Mesodermal cell (in vitro differentiated cells): ENCODE data around the gene OXCT2.

Source experiments
- H3K27ac ChIP-seq: 2 replicates; pipeline ENCODE4 v1.7.0; 2013; ENCODE audit warnings: mild to moderate bottlenecking, low read depth, low read length, moderate library complexity; ENCODE audit not compliant: severe bottlenecking
- H3K36me3 ChIP-seq: 2 replicates; pipeline ENCODE4 v1.7.1; 2013; ENCODE audit warnings: mild to moderate bottlenecking, low read length, moderate library complexity; ENCODE audit not compliant: control insufficient read depth, insufficient read depth
- H3K4me1 ChIP-seq: one replicate; pipeline ENCODE4 v1.7.1; 2013; ENCODE audit warnings: mild to moderate bottlenecking, low read length; ENCODE audit not compliant: insufficient read depth, control insufficient read depth, poor library complexity, severe bottlenecking
- H3K4me3 ChIP-seq: 2 replicates; pipeline ENCODE4 v1.7.0; 2013; ENCODE audit warnings: low read length, control low read depth, mild to moderate bottlenecking; ENCODE audit not compliant: insufficient read depth, poor library complexity, severe bottlenecking; ENCODE audit errors: extremely low read depth
- H3K9me3 ChIP-seq: 2 replicates; pipeline ENCODE4 v1.7.1; 2013; ENCODE audit warnings: mild to moderate bottlenecking, low read length, moderate library complexity; ENCODE audit not compliant: control insufficient read depth
- WGBS, 2 experiments: methylation state at CpG; one replicate each; pipeline ENCODE4 v1.1.5; 2013; ENCODE audit warnings: missing lambda C conversion rate in 2 of 2; ENCODE audit not compliant: insufficient coverage in 2 of 2; 5-methylcytosine and 5-hydroxymethylcytosine counted together

OXCT2 gene

DNA sequence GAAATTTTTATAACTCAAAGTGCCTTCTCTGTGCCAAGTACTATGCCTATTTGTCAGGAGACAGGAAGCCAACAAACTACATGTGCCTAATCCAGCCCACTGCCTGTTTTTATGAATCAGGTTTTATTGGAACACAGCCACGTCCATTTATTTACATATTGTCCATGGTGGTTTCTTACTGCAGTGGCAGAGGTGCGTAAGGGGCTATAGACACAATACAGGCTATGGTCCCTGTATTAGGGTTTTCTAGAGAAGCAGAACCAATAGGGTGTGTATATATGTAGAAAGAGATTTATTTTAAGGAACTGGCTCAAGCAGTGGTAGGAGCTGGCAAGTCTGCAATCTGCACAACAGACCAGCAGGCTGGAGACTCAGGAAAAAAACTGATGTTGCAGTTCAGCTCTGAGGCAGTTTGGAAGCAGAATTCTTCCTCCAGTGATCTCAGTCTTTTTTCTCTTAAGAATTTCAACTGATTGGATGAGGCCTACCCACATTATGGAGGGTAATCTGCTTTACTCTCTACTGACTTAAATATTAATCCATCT lies 17.1 kb downstream of the OXCT2 start:
- WGBS, 2 experiments: 100% methylated on average over 1 of the region's 2 CpGs; no CpG with 5 or more reads in 1 of the 2 experiments
- Histone ChIP-seq H3K4me3 (no peak overlapping the region), H3K36me3 (peaks cover 84% of the 10 kb centered on the region), H3K27ac (no peak overlapping the region), H3K4me1 (no peaks in the 10 kb centered on the region), H3K9me3 (no peaks in the 10 kb centered on the region)

DNA sequence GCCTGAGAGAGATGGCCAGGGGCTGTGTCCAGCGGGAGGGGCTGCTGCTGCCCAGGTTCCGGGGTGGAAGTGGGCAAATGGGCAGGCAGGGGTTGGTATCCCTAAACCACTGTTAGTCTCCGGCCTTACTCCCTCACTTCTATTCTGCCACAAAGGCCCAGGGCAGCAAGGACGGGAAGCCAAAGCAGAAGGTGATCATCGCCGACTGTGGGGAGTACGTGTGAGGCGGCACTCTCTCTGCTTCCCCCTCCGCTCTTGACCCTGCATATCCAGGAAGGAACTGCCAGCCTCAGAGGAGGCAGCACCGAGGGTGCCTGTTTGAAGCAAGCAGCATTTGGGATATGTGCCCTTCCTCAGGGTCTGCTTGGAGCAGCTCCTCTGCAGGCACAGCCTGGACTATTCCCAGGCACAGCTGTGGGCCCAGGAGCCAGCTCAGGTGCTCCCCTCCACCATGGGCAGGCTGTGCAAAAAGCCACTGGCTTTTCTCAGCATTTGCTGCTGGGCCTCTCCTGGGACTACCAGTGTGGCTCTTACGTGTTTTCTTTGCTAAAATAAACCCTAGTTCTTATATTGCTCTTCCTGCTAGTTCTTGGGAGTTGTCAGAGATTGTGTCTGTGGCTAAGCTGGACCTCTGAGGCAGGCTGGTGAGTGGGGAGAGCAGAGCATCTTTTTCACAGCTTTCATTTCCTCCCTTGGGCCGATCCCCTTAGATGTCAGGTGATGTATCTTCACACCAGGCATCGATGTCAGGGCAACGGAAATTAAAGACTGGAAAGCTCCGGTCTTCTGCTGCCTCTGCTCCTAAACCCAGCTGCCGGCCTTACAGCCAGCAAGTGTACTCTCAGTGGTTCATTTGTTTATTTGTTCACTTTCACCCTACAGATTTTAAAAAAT lies 17.8 kb downstream of the OXCT2 start:
- Histone ChIP-seq H3K4me3 (no peak overlapping the region), H3K4me1 (no peaks in the 10 kb centered on the region), H3K36me3 (peaks cover 91% of the 10 kb centered on the region), H3K27ac (no peak overlapping the region), H3K9me3 (no peaks in the 10 kb centered on the region)
- 93 to 96% methylated on average over 13 to 14 of the region's 16 CpGs for WGBS, 2 experiments

DNA sequence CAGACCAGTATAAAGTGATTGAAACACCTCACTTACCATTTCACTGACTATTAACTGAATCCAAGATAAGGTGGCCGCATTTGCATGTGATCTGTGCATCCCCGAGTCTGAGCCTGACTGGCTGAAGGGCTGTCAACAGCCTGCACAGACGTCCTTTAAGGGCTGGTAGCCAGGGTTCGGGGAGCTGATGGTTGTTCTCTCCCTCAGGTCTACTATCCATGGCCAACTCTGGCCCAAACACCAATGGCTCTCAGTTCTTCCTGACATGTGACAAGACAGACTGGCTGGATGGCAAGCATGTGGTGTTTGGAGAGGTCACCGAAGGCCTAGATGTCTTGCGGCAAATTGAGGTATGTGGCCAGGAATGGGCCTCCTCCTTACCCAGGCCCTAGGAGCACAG lies 18.4 kb downstream of the OXCT2 start:
- WGBS, 2 experiments: 88 to 94% methylated on average over 6 of the region's 6 CpGs
- H3K36me3 ChIP-seq: peaks cover 92% of the 10 kb centered on the region
- no peaks in the 10 kb centered on the region for H3K9me3 ChIP-seq
- H3K4me1 ChIP-seq: no peaks in the 10 kb centered on the region
- H3K4me3 ChIP-seq: no peak overlapping the region
- no peak overlapping the region for H3K27ac ChIP-seq

DNA sequence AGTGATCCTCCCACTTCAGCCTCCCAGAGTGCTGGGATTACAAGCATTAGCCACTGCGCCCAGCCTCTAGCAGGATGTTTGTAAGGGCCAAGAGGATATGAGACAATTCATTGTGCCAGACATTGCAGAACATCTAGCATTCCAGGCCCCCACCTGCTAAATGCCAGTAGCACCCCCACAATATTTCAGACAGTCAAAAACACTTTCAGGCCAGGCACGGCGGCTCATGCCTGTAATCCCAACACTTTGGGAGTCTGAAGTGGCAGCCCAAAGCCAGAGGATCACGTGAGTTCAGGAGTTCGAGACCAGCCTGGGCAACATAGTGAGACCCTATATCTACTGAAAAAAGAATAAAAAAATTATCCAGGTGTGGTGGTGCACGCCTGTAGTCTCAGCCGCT lies 19.6 kb downstream of the OXCT2 start:
- H3K36me3 ChIP-seq: peaks cover 90% of the 10 kb centered on the region
- 74 to 88% methylated on average over 2 to 5 of the region's 7 CpGs for WGBS, 2 experiments

DNA sequence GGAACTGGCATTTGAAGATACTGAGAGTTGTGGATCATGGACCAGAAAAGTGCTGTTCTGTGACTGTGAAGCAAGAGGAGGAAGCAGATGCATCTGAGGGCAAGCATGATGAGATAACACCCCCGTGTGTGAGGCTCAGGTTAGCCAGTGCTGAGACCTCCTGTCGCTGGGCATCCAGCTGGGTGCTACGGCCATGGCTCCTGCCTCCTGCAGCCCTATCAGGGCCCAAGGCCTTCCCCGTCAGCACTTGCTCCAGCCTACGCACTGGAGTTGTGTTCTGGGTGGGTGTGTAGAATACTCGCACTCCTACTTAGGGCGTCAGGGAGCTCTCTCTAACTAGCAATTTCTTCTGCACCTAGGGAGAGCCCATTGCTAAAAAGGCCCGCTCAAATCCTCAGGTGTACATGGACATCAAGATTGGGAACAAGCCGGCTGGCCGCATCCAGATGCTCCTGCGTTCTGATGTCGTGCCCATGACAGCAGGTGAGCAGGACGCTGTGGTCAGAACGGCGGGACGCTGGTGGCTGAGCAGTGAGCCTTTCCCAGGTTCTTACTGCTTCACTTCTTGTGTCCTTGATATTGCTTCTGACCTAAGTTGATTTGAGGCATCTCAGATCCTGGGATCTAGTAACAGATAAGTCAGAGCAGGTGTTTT lies 26.0 kb downstream of the OXCT2 start:
- Histone ChIP-seq H3K27ac (no peak overlapping the region), H3K9me3 (no peaks in the 10 kb centered on the region), H3K4me3 (no peak overlapping the region), H3K4me1 (no peaks in the 10 kb centered on the region), H3K36me3 (peaks cover 90% of the 10 kb centered on the region)
- 92 to 97% methylated on average over 13 to 16 of the region's 16 CpGs for WGBS, 2 experiments

More for the DNA sequence above, 19.6 kb downstream of the OXCT2 start:
- Histone ChIP-seq H3K27ac (no peak overlapping the region), H3K4me3 (no peak overlapping the region), H3K4me1 (no peaks in the 10 kb centered on the region), H3K9me3 (no peaks in the 10 kb centered on the region)

DNA sequence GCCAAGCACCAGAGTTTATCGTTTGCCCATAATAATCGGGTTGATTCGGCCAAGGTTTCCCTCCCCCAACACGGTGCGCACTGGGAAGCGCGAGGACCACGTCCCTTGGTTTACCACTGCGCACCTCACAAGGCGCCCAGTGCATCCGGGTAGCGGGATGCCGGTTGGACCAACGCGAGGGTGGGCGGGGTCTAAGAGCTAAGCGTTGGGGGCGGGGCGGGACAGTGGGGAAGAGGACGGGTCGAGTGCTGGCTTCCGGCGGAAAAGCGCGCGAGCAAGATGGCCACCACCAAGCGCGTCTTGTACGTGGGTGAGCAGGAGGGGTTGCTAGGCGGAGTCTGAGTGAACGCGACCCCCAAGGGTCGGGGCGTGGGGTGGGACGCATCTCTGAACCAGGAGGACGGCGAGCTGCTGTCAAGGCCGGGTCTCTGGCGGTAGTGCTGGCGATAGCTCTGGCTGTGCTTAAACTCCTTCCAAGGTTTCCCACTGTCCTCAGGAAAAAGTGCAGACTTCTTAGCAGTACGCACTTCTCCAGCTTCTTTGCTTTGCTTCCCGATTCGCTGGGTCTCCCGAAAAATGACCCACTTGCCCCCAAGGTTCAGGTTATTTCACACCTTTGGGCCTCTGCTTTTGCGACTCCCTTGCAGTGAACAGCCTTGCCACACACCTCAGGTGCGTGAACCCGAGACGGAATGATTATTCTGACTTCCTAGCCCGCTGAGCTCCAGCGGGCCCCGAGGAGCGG lies 32.4 kb downstream of the OXCT2 start, which contains the start of gene PPIE:
PPIE (plus strand) TSS at position 261 of the 745 bp plus-strand sequence; CDS start at position 280, 19 bp downstream.
- H3K4me3 ChIP-seq: peak within 1 kb of the TSS; percentile 66
- H3K36me3 ChIP-seq: peaks cover 33% of the 10 kb centered on the region
- H3K9me3 ChIP-seq: no peaks in the 10 kb centered on the region
- peaks cover 3% of the 10 kb centered on the region for H3K4me1 ChIP-seq
- 1 to 2% methylated on average over 41 to 42 of the region's 52 CpGs for WGBS, 2 experiments
- no peak within 1 kb of the TSS for H3K27ac ChIP-seq

DNA sequence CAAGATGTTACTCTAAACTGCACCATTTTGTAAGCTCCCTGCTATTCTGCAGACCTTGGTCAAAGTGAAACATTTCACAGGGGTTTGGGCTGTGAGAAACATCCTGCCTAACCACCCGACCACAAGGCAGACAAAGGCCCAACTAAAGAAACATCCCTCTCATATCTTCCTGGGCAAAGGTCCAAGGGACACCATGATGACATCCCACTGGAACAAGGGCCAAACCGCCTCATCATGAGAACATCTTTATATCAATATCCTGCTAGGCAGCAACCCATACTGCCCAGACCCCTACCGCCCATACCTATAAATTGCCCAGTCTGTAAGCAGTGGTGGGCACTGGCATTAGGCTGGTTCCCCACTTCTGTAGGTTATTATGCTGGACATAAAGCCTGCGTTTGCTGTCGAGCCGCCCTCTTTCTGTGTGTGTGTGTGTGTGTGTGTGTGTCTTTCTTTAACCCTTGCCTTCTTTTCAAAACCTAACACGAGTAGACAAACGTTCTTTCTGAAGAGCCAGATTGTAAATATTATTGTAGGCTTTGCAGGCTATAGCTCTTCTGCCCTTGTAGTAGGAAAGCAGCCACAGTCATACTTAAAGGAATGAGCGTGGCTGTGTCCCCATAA lies 33.5 kb downstream of the OXCT2 start:
- Histone ChIP-seq H3K27ac (no peak overlapping the region), H3K9me3 (no peaks in the 10 kb centered on the region), H3K4me3 (no peak overlapping the region), H3K36me3 (peaks cover 21% of the 10 kb centered on the region), H3K4me1 (peaks cover 3% of the 10 kb centered on the region)
- WGBS, 2 experiments: 100% methylated on average over 2 to 3 of the region's 9 CpGs

DNA sequence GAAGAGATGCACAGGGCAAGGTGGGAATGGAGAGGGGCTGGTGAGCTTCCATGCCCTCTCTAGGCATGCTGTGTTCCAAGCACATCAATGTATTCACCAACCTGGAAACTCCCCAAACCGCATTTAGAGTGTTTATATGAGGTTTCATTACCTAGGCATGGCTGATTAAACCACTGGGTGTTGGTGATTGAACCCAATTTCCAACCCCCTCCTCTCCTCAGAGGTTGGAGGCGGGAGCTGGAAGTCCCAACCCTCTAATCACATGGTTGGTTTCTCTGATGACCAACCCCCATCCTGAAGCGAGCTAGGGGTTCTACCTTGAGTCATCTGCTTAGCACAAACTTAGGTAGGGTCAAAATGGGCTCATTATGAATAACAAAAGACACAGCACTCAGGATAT lies 35.4 kb downstream of the OXCT2 start:
- Histone ChIP-seq H3K27ac (no peak overlapping the region), H3K4me1 (peaks cover 3% of the 10 kb centered on the region), H3K9me3 (no peaks in the 10 kb centered on the region), H3K4me3 (no peak overlapping the region), H3K36me3 (peaks cover 6% of the 10 kb centered on the region)
- WGBS, 2 experiments: 83% methylated on average over 1 of the region's 3 CpGs; no CpG with 5 or more reads in 1 of the 2 experiments

DNA sequence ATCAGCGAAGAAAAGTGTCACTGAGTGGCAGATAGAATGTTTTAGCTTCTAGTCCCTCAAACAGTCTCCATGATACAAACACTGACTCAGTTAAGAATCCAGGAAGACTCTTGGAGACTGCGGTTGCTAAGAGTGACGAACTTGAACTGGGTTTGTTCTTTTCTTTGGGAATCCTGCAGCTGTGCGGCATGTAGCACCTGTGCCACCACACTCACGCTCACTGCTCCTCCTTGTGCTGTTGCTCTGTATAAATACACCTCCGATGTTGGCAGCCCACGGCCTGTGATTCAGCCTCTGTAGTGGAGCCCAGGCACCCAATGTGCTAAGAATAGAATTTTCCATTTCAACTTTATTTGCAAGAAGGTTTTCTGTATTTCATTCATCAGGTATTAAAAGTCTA lies 38.0 kb downstream of the OXCT2 start:
- H3K9me3 ChIP-seq: no peaks in the 10 kb centered on the region
- H3K36me3 ChIP-seq: no peaks in the 10 kb centered on the region
- H3K27ac ChIP-seq: no peak overlapping the region
- WGBS, 2 experiments: 69 to 81% methylated on average over 4 to 7 of the region's 7 CpGs
- H3K4me3 ChIP-seq: no peak overlapping the region
- H3K4me1 ChIP-seq: no peaks in the 10 kb centered on the region

DNA sequence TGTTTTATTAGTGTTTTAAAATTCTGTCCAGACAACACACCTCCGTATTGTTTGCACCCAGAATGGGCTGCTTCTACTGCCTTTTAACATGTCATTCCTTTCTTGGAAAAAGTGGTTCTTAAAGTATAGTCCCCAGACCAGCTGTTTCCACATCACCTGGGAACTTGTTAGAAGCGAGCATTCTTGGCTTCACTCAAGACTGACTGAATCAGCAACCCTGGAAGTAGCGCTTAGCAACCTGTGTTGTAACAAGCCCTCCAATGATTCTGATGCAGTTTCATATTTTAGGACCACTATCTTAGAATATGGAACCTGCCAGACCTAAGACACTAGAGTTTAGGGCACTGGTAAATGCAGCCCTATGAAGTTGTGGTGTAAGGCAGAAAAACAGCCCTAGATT lies 38.4 kb downstream of the OXCT2 start:
- H3K27ac ChIP-seq: no peak overlapping the region
- H3K4me1 ChIP-seq: no peaks in the 10 kb centered on the region
- no peak overlapping the region for H3K4me3 ChIP-seq
- H3K9me3 ChIP-seq: no peaks in the 10 kb centered on the region
- WGBS, 2 experiments: 46 to 59% methylated on average over 2 to 3 of the region's 3 CpGs
- H3K36me3 ChIP-seq: no peaks in the 10 kb centered on the region
